T-cell (primary cell): ENCODE results near the gene SPTBN1. TPM values are rescaled to one million over a fixed set of nuclear protein-coding genes. Genes with fewer than 3 reads are reported as not detected.

ENCODE experiments used
- ATAC-seq, 4 experiments: fragments of 200-7000 bp in 3 of 4; fragments of 150-1000 bp in 1 of 4; cut with Tn5 transposase; replicated peaks in 1 of 4; 1 replicate in 3 of 4; 2 replicates in 1 of 4; pipeline ENCODE4 v1.10.0; 2021; ENCODE audit warnings: moderate library complexity in 3 of 4, mild to moderate bottlenecking in 2 of 4, moderate number of reproducible peaks in 1 of 4
- CTCF ChIA-PET, 2 donors: fragments of 300-600 bp; sonication (Branson Sonifier 250); formaldehyde crosslinking; loops; one replicate each; lab custom pipeline; 2022; ENCODE audit warnings: antibody characterized with exemption in 2 of 2; lab: Charles Lee
- POLR2A ChIA-PET, 2 donors: fragments of 300-600 bp; sonication (Branson Sonifier 250); formaldehyde crosslinking; loops; one replicate each; lab custom pipeline; 2022; ENCODE audit warnings: antibody characterized with exemption in 2 of 2; lab: Charles Lee
- DNase-seq, 35 experiments: peaks; one replicate each; pipeline versions ENCODE4 v3.0.0 to v3.0.0-alpha.2; 2013 to 2023
- H3K27ac ChIP-seq: one replicate; pipeline ENCODE4 v1.5.1; 2013; ENCODE audit warnings: low read length
- H3K27me3 ChIP-seq, 2 experiments: replicated peaks in 1 of 2; 1 replicate in 1 of 2; 2 replicates in 1 of 2; pipeline versions ENCODE4 v1.6.1 to v1.7.0; 2013; ENCODE audit warnings: low read length in 1 of 2, mixed read lengths in 1 of 2; ENCODE audit not compliant: control insufficient read depth in 2 of 2, insufficient read depth in 2 of 2; ENCODE audit errors: extremely low read depth in 1 of 2
- H3K36me3 ChIP-seq, 2 donors: 1 replicate in 1 of 2; 2 replicates in 1 of 2; pipeline versions ENCODE4 v1.6.1 to v1.7.0; 2013; ENCODE audit warnings: low read length in 1 of 2; ENCODE audit not compliant: control insufficient read depth in 2 of 2, insufficient read depth in 1 of 2; ENCODE audit errors: extremely low read depth in 1 of 2
- H3K4me1 ChIP-seq, 2 experiments: 1 replicate in 1 of 2; 2 replicates in 1 of 2; pipeline versions ENCODE4 v1.6.1 to v1.7.0; 2013; ENCODE audit warnings: low read length in 2 of 2, mixed read lengths in 1 of 2; ENCODE audit not compliant: insufficient read depth in 2 of 2, control insufficient read depth in 1 of 2; ENCODE audit errors: extremely low read depth in 1 of 2
- H3K4me3 ChIP-seq, 2 donors: 1 replicate in 1 of 2; 2 replicates in 1 of 2; pipeline versions ENCODE4 v1.5.1 to v1.7.0; 2013; ENCODE audit warnings: mild to moderate bottlenecking in 2 of 2, low read length in 1 of 2, moderate library complexity in 1 of 2; ENCODE audit not compliant: control insufficient read depth in 1 of 2; ENCODE audit errors: extremely low read depth in 1 of 2
- H3K9me3 ChIP-seq: 2 replicates; pipeline ENCODE4 v1.7.0; 2013
- H3K27ac Mint-ChIP-seq, 2 donors: one replicate each; pipeline ENCODE4 v1.8.0; 2020 to 2021; ENCODE audit warnings: mild to moderate bottlenecking in 2 of 2, mixed read lengths in 2 of 2
- H3K27me3 Mint-ChIP-seq, 2 donors: one replicate each; pipeline ENCODE4 v1.8.0; 2021 to 2022; ENCODE audit warnings: mixed read lengths in 2 of 2
- H3K36me3 Mint-ChIP-seq: one replicate; pipeline ENCODE4 v1.8.0; 2021; ENCODE audit warnings: mixed read lengths
- H3K4me1 Mint-ChIP-seq, 3 donors: one replicate each; pipeline ENCODE4 v1.8.0; 2020 to 2022; ENCODE audit warnings: mixed read lengths in 3 of 3, mild to moderate bottlenecking in 1 of 3
- H3K4me3 Mint-ChIP-seq, 3 donors: one replicate each; pipeline ENCODE4 v1.8.0; 2020 to 2022; ENCODE audit warnings: mild to moderate bottlenecking in 3 of 3, mixed read lengths in 3 of 3, moderate library complexity in 3 of 3
- H3K9me3 Mint-ChIP-seq, 3 donors: one replicate each; pipeline ENCODE4 v1.8.0; 2020 to 2022; ENCODE audit warnings: mixed read lengths in 3 of 3
- WGBS: methylation state at CpG from one replicate; pipeline ENCODE4 v1.1.5; 2013; ENCODE audit warnings: missing lambda C conversion rate; ENCODE audit not compliant: insufficient coverage; 5-methylcytosine and 5-hydroxymethylcytosine counted together
- total RNA-seq, 35 experiments: library from RNA in 6 of 35; stranded (reverse) in 6 of 35; fragments of 120-200 nt in 1 of 35; gene quantifications; one replicate each; pipeline versions ENCODE4 v1.2.1 to v1.2.4 and lab custom pipeline; 2013 to 2026

SPTBN1 gene
- total RNA-seq, 5 donors from 2014 or later (not counting 1 experiment from before 2014, with no cell fraction given): 129 to 222 (median 139) TPM

DNA sequence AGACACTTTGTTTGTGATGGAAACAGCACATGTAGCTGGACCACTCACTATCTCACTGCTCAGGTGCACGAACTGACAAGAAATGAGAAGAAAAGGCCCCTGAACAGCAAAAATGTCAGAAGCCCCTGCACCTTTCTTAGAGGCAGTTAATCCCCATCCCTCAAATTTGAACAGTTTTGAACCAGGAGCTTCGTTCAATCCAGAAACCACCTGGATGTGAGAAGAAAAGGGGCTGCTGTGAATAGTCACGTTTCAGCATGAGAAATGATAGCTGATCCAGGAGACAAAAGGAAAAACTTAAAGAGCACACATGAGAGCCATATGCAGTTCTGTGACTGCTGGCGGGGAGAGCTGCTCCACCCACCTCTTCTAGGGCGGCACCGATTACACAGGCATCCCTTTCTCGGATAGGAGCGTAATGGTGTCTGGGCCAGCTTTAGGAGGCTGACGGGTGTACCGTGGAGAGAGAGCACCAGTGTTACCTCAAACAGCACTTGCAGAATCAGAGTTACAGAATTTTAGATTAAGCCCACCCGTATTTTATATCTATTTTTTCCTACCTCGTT, 150.3 kb downstream of the SPTBN1 start:
- H3K27ac ChIP-seq: no peak overlapping the region
- POLR2A ChIA-PET: interaction anchor here in 1 of 2 donors (0.5 to 0.7 kb wide), 2 partner anchors 56 to 840 kb away, joined by 3 read pairs; no protein-coding TSS in a partner anchor

DNA sequence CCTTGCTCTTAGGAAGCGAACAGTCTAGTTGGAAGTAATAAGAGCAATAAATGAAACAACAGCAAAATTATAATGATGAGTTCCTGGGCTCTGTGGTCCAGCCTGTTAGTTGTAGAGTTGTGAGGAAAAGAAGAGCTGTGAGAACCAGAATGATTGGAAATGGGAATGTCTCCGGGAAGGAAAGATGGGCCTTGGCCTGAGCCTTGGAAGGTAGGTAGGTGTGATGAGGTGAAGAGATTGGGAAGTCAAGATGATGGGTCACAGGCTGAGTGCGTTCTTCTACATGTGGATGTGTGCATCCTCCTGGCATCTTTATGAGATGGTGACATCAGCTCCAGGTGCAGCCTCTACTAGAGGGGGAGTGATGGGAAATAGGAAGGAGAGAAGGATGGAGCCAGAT, 152.1 kb downstream of the SPTBN1 start:
- Mint-ChIP-seq H3K4me3 (peak overlapping the region in 1 of 3 donors; percentile 10), H3K9me3 (no peaks in the 10 kb centered on the region), H3K4me1 (peaks cover 81 to 84% (median 83%) of the 10 kb centered on the region in 3 donors), H3K36me3 (peaks cover 17% of the 10 kb centered on the region), H3K27me3 (no peaks in the 10 kb centered on the region), H3K27ac (peak overlapping the region; percentile 6 to 12)
- no peaks in the 10 kb centered on the region for H3K9me3 ChIP-seq
- DNase-seq (no peak), ATAC-seq (no peak)
- H3K4me1 ChIP-seq: peaks cover 39 to 41% of the 10 kb centered on the region in 2 experiments
- H3K27me3 ChIP-seq: no peaks in the 10 kb centered on the region
- H3K36me3 ChIP-seq: peaks cover 0 to 15% of the 10 kb centered on the region in 2 donors
- no peak overlapping the region for H3K27ac ChIP-seq
- WGBS: 97% methylated on average over 3 of the region's 3 CpGs
- no peak overlapping the region for H3K4me3 ChIP-seq
- CTCF ChIA-PET: no interaction called here
- POLR2A ChIA-PET: interaction anchor here in 1 of 2 donors (1.0 kb wide), 1 partner anchor 12 kb away, joined by 3 read pairs; no protein-coding TSS in a partner anchor

More for the DNA sequence above, 150.3 kb downstream of the SPTBN1 start:
- no peaks in the 10 kb centered on the region for H3K9me3 ChIP-seq
- H3K27me3 ChIP-seq: no peaks in the 10 kb centered on the region
- peaks cover 85 to 89% (median 87%) of the 10 kb centered on the region in 3 donors for H3K4me1 Mint-ChIP-seq
- no peak overlapping the region for H3K4me3 ChIP-seq
- no peaks in the 10 kb centered on the region for H3K27me3 Mint-ChIP-seq
- CTCF ChIA-PET: interaction anchor here (1.0 to 1.3 kb wide), 4 partner anchors 26 to 82 kb away, joined by 3 to 5 read pairs (median 3); no protein-coding TSS in a partner anchor
- H3K36me3 ChIP-seq: peaks cover 0 to 5% of the 10 kb centered on the region in 2 donors
- H3K27ac Mint-ChIP-seq: peak overlapping the region; percentile 81 to 100
- no peaks in the 10 kb centered on the region for H3K9me3 Mint-ChIP-seq
- peaks cover 6% of the 10 kb centered on the region for H3K36me3 Mint-ChIP-seq
- H3K4me1 ChIP-seq: peaks cover 55 to 58% of the 10 kb centered on the region in 2 experiments
- ATAC-seq (peak; percentile 68 to 88 (median 80)), DNase-seq (peak in 25 of 35 experiments; percentile 18 to 57 (median 38))
- 66% methylated on average over 10 of the region's 12 CpGs for WGBS
- H3K4me3 Mint-ChIP-seq: peak overlapping the region; percentile 53 to 65 (median 58)

GRCh38 chr2:54609241-54609640, 153.1 kb downstream of the SPTBN1 start:
- H3K36me3 Mint-ChIP-seq: peaks cover 26% of the 10 kb centered on the region
- CTCF ChIA-PET: interaction anchor here in 1 of 2 donors (0.5 to 1.0 kb wide), 2 partner anchors 16 to 28 kb away, joined by 3 read pairs; no protein-coding TSS in a partner anchor
- POLR2A ChIA-PET: interaction anchor here (1.0 to 1.1 kb wide), 3 partner anchors 10 to 51 kb away, joined by 3 read pairs; no protein-coding TSS in a partner anchor

GRCh38 chr2:54609647-54610046, 153.5 kb downstream of the SPTBN1 start:
- Mint-ChIP-seq H3K27me3 (no peaks in the 10 kb centered on the region), H3K9me3 (no peaks in the 10 kb centered on the region), H3K27ac (peak overlapping the region; percentile 46 to 60), H3K4me3 (no peak overlapping the region), H3K4me1 (peaks cover 76 to 82% (median 76%) of the 10 kb centered on the region in 3 donors), H3K36me3 (peaks cover 28% of the 10 kb centered on the region)
- H3K27ac ChIP-seq: no peak overlapping the region
- CTCF ChIA-PET: interaction anchor here in 1 of 2 donors (0.5 to 1.0 kb wide), 3 partner anchors 9 to 28 kb away, joined by 3 to 4 read pairs (median 3); no protein-coding TSS in a partner anchor
- POLR2A ChIA-PET: interaction anchor here in 1 of 2 donors (1.0 to 1.1 kb wide), 2 partner anchors 10 to 51 kb away, joined by 3 read pairs; no protein-coding TSS in a partner anchor
- ATAC-seq (no peak), DNase-seq (no peak)
- H3K27me3 ChIP-seq: no peaks in the 10 kb centered on the region
- H3K36me3 ChIP-seq: peaks cover 0 to 20% of the 10 kb centered on the region in 2 donors
- WGBS: 100% methylated on average over 2 of the region's 3 CpGs
- H3K9me3 ChIP-seq: no peaks in the 10 kb centered on the region
- peaks cover 25 to 28% of the 10 kb centered on the region in 2 experiments for H3K4me1 ChIP-seq
- no peak overlapping the region for H3K4me3 ChIP-seq

More at GRCh38 chr2:54609241-54609640, 153.1 kb downstream of the SPTBN1 start:
- peaks cover 80 to 84% (median 80%) of the 10 kb centered on the region in 3 donors for H3K4me1 Mint-ChIP-seq
- peak overlapping the region in 1 of 2 donors; percentile 9 for H3K27ac Mint-ChIP-seq
- no peak for DNase-seq
- H3K27ac ChIP-seq: no peak overlapping the region
- H3K27me3 ChIP-seq: no peaks in the 10 kb centered on the region
- H3K4me3 ChIP-seq: no peak overlapping the region
- no CpG with 5 or more reads among the region's 5 CpGs for WGBS
- no peak overlapping the region for H3K4me3 Mint-ChIP-seq
- H3K36me3 ChIP-seq: peaks cover 0 to 19% of the 10 kb centered on the region in 2 donors
- no peak for ATAC-seq
- no peaks in the 10 kb centered on the region for H3K27me3 Mint-ChIP-seq
- H3K9me3 Mint-ChIP-seq: no peaks in the 10 kb centered on the region
- H3K4me1 ChIP-seq: peaks cover 29 to 32% of the 10 kb centered on the region in 2 experiments
- no peaks in the 10 kb centered on the region for H3K9me3 ChIP-seq

- no peaks in the 10 kb centered on the region for H3K9me3 Mint-ChIP-seq
- no CpG with 5 or more reads among the region's 1 CpG for WGBS
- ChIA-PET POLR2A (interaction anchor here in 1 of 2 donors (0.6 kb wide), 1 partner anchor 596 kb away, joined by 4 read pairs; no protein-coding TSS in a partner anchor), CTCF (interaction anchor here in 1 of 2 donors (1.1 kb wide), 1 partner anchor 10 kb away, joined by 4 read pairs; no protein-coding TSS in a partner anchor)
- H3K27ac ChIP-seq: no peak overlapping the region
- DNase-seq (no peak), ATAC-seq (no peak)
- peaks cover 31% of the 10 kb centered on the region for H3K36me3 Mint-ChIP-seq
- peaks cover 65 to 72% (median 66%) of the 10 kb centered on the region in 3 donors for H3K4me1 Mint-ChIP-seq
- H3K9me3 ChIP-seq: no peaks in the 10 kb centered on the region
- no peaks in the 10 kb centered on the region for H3K27me3 Mint-ChIP-seq
- peak overlapping the region in 1 of 2 donors; percentile 16 for H3K27ac Mint-ChIP-seq
- no peak overlapping the region for H3K4me3 ChIP-seq
- no peak overlapping the region for H3K4me3 Mint-ChIP-seq
- peaks cover 15 to 17% of the 10 kb centered on the region in 2 experiments for H3K4me1 ChIP-seq
- H3K27me3 ChIP-seq: no peaks in the 10 kb centered on the region
- peaks cover 4 to 27% of the 10 kb centered on the region in 2 donors for H3K36me3 ChIP-seq
Observed at GRCh38 chr2:54610700-54611099, 154.6 kb downstream of the SPTBN1 start.
